ENCODE results near the gene ZNF444. TPM values are rescaled to one million over a fixed set of nuclear protein-coding genes. Genes with fewer than 3 reads are reported as not detected.

Gene ZNF444
- total RNA-seq, 1 experiment from 2014 or later, result 84.0 TPM

DNA sequence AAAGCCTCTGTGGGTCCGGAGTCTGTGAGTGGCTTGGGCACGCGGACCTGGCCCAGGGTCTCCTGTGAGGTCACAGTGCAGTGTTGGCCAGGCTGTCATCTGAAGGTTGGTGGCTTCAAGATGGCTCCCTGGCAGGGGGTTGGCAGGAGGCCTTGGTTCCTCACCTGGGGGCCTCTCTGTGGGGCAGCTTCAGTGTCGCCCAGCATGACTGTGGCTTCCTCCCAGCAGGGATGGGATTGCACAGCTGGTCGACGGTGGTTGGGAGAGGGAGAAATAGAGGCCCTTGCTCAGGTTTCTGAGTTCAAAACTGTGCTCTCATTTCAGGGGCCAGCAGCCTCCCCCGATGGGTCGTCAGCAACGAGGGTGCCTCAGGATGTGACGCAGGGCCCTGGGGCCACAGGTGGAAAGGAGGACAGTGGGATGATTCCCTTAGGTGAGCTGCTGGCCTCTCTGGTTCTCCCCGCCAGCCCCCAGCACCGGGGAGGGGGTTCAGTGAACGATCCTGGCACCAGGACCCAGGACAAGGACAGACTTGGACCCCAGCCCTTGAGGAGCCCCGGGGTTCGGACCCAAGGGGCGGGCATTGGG lies 17.2 kb downstream of the ZNF444 start:
- peaks cover 34% of the 10 kb centered on the region for H3K36me3 Mint-ChIP-seq
- POLR2A ChIA-PET, result no interaction called here
- peaks cover 13% of the 10 kb centered on the region for H3K4me1 Mint-ChIP-seq
- H3K9me3 Mint-ChIP-seq, result no peaks in the 10 kb centered on the region
- ATAC-seq (no peak), DNase-seq (ENCODE audit: low spot score) (no peak)
- H3K4me3 Mint-ChIP-seq, result no peak overlapping the region
- H3K27ac Mint-ChIP-seq, result no peak overlapping the region
- TF ChIP-seq RORB (CRISPR knock-in tag; IDR thresholded peaks at IDR 0.05) (no peak), TEAD4 (CRISPR knock-in tag; IDR thresholded peaks at IDR 0.05) (no peak), TCF7 (CRISPR knock-in tag; IDR thresholded peaks at IDR 0.05; ENCODE audit: low read depth) (no peak), ZNF263 (CRISPR knock-in tag; IDR thresholded peaks at IDR 0.05; ENCODE audit: low read depth) (no peak), JAZF1 (CRISPR knock-in tag; IDR thresholded peaks at IDR 0.05) (no peak), MYBL2 (CRISPR knock-in tag; IDR thresholded peaks at IDR 0.05) (no peak), OVOL2 (CRISPR knock-in tag; IDR thresholded peaks at IDR 0.05; ENCODE audit: borderline replicate concordance) (no peak), ZBTB21 (CRISPR knock-in tag; IDR thresholded peaks at IDR 0.05; ENCODE audit: borderline replicate concordance) (no peak), CBFB (CRISPR knock-in tag; IDR thresholded peaks at IDR 0.05; ENCODE audit: low read depth) (no peak), CREM (CRISPR knock-in tag; IDR thresholded peaks at IDR 0.05) (no peak)
- TF ChIP-seq, protein P1, sequence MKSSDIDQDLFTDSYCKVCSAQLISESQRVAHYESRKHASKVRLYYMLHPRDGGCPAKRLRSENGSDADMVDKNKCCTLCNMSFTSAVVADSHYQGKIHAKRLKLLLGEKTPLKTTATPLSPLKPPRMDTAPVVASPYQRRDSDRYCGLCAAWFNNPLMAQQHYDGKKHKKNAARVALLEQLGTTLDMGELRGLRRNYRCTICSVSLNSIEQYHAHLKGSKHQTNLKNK (CRISPR knock-in tag; IDR thresholded peaks at IDR 0.05), result no peak
- H3K27me3 Mint-ChIP-seq (ENCODE audit: low read depth), result no peaks in the 10 kb centered on the region
- CTCF ChIA-PET, result interaction anchor here (0.9 to 1.3 kb wide), 2 partner anchors 14 to 53 kb away, joined by 4 to 5 read pairs; no protein-coding TSS in a partner anchor

DNA sequence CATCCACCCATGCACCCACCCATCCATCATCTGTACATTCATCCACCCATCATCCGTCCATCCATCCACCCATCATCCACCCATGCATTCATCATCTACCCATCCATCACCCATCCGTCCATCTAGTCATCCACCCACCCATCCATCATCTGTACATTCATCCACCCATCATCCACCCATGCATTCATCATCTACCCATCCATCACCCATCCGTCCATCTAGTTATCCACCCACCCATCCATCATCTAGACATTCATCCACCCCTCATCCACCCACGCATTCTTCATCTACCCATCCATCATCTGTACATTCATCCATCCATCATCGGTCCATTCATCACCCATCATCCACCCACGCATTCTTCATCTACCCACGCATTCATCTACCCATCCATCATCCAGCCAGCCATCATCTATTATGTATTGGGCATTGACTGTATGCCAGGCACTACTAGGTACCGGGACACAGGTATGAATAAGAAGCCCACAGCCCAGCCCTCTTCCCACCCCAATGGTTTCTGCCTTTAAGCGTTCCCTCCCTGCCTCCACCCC lies 18.0 kb downstream of the ZNF444 start:
- Mint-ChIP-seq H3K27ac (no peak overlapping the region), H3K9me3 (no peaks in the 10 kb centered on the region), H3K4me1 (peaks cover 6% of the 10 kb centered on the region), H3K36me3 (peaks cover 30% of the 10 kb centered on the region), H3K27me3 (ENCODE audit: low read depth) (no peaks in the 10 kb centered on the region), H3K4me3 (no peak overlapping the region)
- CTCF ChIA-PET, result no interaction called here
- DNase-seq (ENCODE audit: low spot score), result no peak
- POLR2A ChIA-PET, result no interaction called here
- TF ChIP-seq, protein P2, sequence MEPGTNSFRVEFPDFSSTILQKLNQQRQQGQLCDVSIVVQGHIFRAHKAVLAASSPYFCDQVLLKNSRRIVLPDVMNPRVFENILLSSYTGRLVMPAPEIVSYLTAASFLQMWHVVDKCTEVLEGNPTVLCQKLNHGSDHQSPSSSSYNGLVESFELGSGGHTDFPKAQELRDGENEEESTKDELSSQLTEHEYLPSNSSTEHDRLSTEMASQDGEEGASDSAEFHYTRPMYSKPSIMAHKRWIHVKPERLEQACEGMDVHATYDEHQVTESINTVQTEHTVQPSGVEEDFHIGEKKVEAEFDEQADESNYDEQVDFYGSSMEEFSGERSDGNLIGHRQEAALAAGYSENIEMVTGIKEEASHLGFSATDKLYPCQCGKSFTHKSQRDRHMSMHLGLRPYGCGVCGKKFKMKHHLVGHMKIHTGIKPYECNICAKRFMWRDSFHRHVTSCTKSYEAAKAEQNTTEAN (CRISPR knock-in tag; IDR thresholded peaks at IDR 0.05), result no peak
- TF ChIP-seq, protein P3, sequence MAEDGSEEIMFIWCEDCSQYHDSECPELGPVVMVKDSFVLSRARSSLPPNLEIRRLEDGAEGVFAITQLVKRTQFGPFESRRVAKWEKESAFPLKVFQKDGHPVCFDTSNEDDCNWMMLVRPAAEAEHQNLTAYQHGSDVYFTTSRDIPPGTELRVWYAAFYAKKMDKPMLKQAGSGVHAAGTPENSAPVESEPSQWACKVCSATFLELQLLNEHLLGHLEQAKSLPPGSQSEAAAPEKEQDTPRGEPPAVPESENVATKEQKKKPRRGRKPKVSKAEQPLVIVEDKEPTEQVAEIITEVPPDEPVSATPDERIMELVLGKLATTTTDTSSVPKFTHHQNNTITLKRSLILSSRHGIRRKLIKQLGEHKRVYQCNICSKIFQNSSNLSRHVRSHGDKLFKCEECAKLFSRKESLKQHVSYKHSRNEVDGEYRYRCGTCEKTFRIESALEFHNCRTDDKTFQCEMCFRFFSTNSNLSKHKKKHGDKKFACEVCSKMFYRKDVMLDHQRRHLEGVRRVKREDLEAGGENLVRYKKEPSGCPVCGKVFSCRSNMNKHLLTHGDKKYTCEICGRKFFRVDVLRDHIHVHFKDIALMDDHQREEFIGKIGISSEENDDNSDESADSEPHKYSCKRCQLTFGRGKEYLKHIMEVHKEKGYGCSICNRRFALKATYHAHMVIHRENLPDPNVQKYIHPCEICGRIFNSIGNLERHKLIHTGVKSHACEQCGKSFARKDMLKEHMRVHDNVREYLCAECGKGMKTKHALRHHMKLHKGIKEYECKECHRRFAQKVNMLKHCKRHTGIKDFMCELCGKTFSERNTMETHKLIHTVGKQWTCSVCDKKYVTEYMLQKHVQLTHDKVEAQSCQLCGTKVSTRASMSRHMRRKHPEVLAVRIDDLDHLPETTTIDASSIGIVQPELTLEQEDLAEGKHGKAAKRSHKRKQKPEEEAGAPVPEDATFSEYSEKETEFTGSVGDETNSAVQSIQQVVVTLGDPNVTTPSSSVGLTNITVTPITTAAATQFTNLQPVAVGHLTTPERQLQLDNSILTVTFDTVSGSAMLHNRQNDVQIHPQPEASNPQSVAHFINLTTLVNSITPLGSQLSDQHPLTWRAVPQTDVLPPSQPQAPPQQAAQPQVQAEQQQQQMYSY (CRISPR knock-in tag; IDR thresholded peaks at IDR 0.05), result no peak
- TF ChIP-seq CBFB (CRISPR knock-in tag; IDR thresholded peaks at IDR 0.05; ENCODE audit: low read depth) (no peak), EMX1 (CRISPR knock-in tag; IDR thresholded peaks at IDR 0.05) (no peak), GRHL2 (CRISPR knock-in tag; IDR thresholded peaks at IDR 0.05; ENCODE audit: insufficient replicate concordance, severe bottlenecking) (no peak), ATF1 (CRISPR knock-in tag; IDR thresholded peaks at IDR 0.05) (no peak)
- TF ChIP-seq, protein P4, sequence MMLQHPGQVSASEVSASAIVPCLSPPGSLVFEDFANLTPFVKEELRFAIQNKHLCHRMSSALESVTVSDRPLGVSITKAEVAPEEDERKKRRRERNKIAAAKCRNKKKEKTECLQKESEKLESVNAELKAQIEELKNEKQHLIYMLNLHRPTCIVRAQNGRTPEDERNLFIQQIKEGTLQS (CRISPR knock-in tag; conservative IDR thresholded peaks at IDR 0.05), result no peak
- no peak for ATAC-seq
